Measurements from ENCODE around the gene GAL3ST1.
"Not testable (repeated sequence)": the region's sequence is repeated elsewhere in the genome, so short reads cannot be mapped to it uniquely, and the experiment has no call there.

- not testable (repeated sequence) for TF ChIP-seq CTCF, EZH2, EZH2phosphoT487 (IDR thresholded peaks at IDR 0.05)
These were observed 45.4 kb upstream of the GAL3ST1 start for GRCh38 chr22:30619909-30620308.

Measured in neural progenitor cell (in vitro differentiated cells).